GM23338 (cell line): ENCODE measurements around the gene ADAM10. TPM values are rescaled to one million over a fixed set of nuclear protein-coding genes. Genes with fewer than 3 reads are reported as not detected.

ENCODE experiments used
- ATAC-seq: fragments of 200-7000 bp; cut with Tn5 transposase; 3 replicates; pipeline ENCODE4 v1.9.1; 2020
- DNase-seq: peaks from one replicate; pipeline ENCODE4 v3.0.0-alpha.2; 2015; ENCODE audit warnings: low spot score
- H2AFZ ChIP-seq: fragments of 200-600 bp; sonication (generic); 2 replicates; pipeline ENCODE4 v1.8.0; 2016; ENCODE audit warnings: antibody characterized with exemption, mild to moderate bottlenecking, moderate library complexity
- H3F3A ChIP-seq: fragments of 200-600 bp; sonication (generic); replicated peaks from 2 replicates; pipeline ENCODE4 v1.8.0; 2017; ENCODE audit warnings: antibody characterized with exemption, mixed run types, low read depth
- H3K27ac ChIP-seq: fragments of 200-600 bp; sonication (generic); 2 replicates; pipeline ENCODE4 v1.6.1; 2016; ENCODE audit warnings: low read depth
- H3K27me3 ChIP-seq: fragments of 200-600 bp; sonication (generic); 2 replicates; pipeline ENCODE4 v1.8.0; 2016; ENCODE audit warnings: mild to moderate bottlenecking, mixed run types, moderate library complexity; ENCODE audit not compliant: insufficient read depth
- H3K36me3 ChIP-seq: fragments of 200-600 bp; sonication (generic); 2 replicates; pipeline ENCODE4 v1.8.0; 2016; ENCODE audit warnings: mild to moderate bottlenecking; ENCODE audit not compliant: insufficient read depth
- H3K4me1 ChIP-seq: fragments of 200-600 bp; sonication (generic); 2 replicates; pipeline ENCODE4 v1.8.0; 2016; ENCODE audit warnings: mild to moderate bottlenecking, moderate library complexity; ENCODE audit not compliant: insufficient read depth
- H3K4me2 ChIP-seq: fragments of 200-600 bp; sonication (generic); 2 replicates; pipeline ENCODE4 v1.7.1; 2017; ENCODE audit warnings: mixed run types
- H3K4me3 ChIP-seq: fragments of 200-600 bp; sonication (generic); 2 replicates; pipeline ENCODE4 v1.6.1; 2016; ENCODE audit warnings: mixed run types
- H3K79me2 ChIP-seq: fragments of 200-600 bp; sonication (generic); replicated peaks from 2 replicates; pipeline ENCODE4 v1.8.0; 2017; ENCODE audit warnings: mild to moderate bottlenecking; ENCODE audit not compliant: insufficient read depth
- H3K9me2 ChIP-seq: fragments of 200-600 bp; sonication (generic); 2 replicates; pipeline ENCODE4 v1.8.0; 2017; ENCODE audit not compliant: insufficient read depth
- H4K20me1 ChIP-seq: fragments of 200-600 bp; sonication (generic); replicated peaks from 2 replicates; pipeline ENCODE4 v1.8.0; 2017; ENCODE audit warnings: mild to moderate bottlenecking; ENCODE audit not compliant: insufficient read depth
- H3K27ac Mint-ChIP-seq: 2 replicates; pipeline ENCODE4 v1.8.0; 2020; ENCODE audit warnings: inconsistent platforms, mild to moderate bottlenecking, moderate library complexity, mixed read lengths
- H3K27me3 Mint-ChIP-seq: 3 replicates; pipeline ENCODE4 v1.8.0; 2022; ENCODE audit warnings: low read depth, mild to moderate bottlenecking, moderate library complexity, mixed read lengths, inconsistent platforms; ENCODE audit not compliant: insufficient read depth, poor library complexity
- H3K36me3 Mint-ChIP-seq: 3 replicates; pipeline ENCODE4 v1.8.0; 2021; ENCODE audit warnings: low read depth, mild to moderate bottlenecking, inconsistent platforms, moderate library complexity, mixed read lengths
- H3K4me1 Mint-ChIP-seq: 3 replicates; pipeline ENCODE4 v1.8.0; 2020; ENCODE audit warnings: mild to moderate bottlenecking, inconsistent platforms, mixed read lengths
- H3K4me3 Mint-ChIP-seq: 3 replicates; pipeline ENCODE4 v1.8.0; 2021; ENCODE audit warnings: moderate library complexity, mild to moderate bottlenecking, inconsistent platforms, mixed read lengths
- H3K9me3 Mint-ChIP-seq: 3 replicates; pipeline ENCODE4 v1.8.0; 2020; ENCODE audit warnings: moderate library complexity, mild to moderate bottlenecking, inconsistent platforms, mixed read lengths
- CREB1 ChIP-seq: fragments of 250-450 bp; sonication (Bioruptor Pico); IDR thresholded peaks from 2 replicates; pipeline ENCODE4 v1.5.0; 2020; ENCODE audit warnings: low read depth, mild to moderate bottlenecking, moderate library complexity
- CTCF ChIP-seq, 2 experiments: fragments of 200-600 bp in 1 of 2; sonication (generic) in 1 of 2; conservative IDR thresholded peaks; 2 replicates each; pipeline versions ENCODE4 v1.5.1 to v1.6.1; 2016 to 2017; ENCODE audit warnings: antibody characterized with exemption in 2 of 2, low read depth in 2 of 2, mild to moderate bottlenecking in 2 of 2, moderate library complexity in 1 of 2
- ETS1 ChIP-seq: IDR thresholded peaks from 2 replicates; pipeline ENCODE4 v1.6.1; 2016; ENCODE audit warnings: antibody characterized with exemption
- EZH2 ChIP-seq: fragments of 200-600 bp; sonication (generic); IDR thresholded peaks from one replicate; pipeline ENCODE4 v1.8.0; 2017; ENCODE audit warnings: antibody characterized with exemption, mild to moderate bottlenecking, low read depth; ENCODE audit not compliant: unreplicated experiment
- EZH2phosphoT487 ChIP-seq: fragments of 200-600 bp; sonication (generic); IDR thresholded peaks from one replicate; pipeline ENCODE4 v1.8.1; 2018; ENCODE audit warnings: antibody characterized with exemption; ENCODE audit not compliant: unreplicated experiment
- JUNB ChIP-seq: IDR thresholded peaks from one replicate; pipeline ENCODE4 v1.6.1; 2016; ENCODE audit warnings: antibody characterized with exemption; ENCODE audit not compliant: unreplicated experiment
- NANOG ChIP-seq: IDR thresholded peaks from 2 replicates; pipeline ENCODE4 v1.6.1; 2016; ENCODE audit warnings: antibody characterized with exemption, borderline replicate concordance
- POLR2AphosphoS5 ChIP-seq: IDR thresholded peaks from 2 replicates; pipeline ENCODE4 v1.6.1; 2016; ENCODE audit warnings: antibody characterized with exemption, low read depth
- REST ChIP-seq: IDR thresholded peaks from one replicate; pipeline ENCODE4 v1.6.1; 2018; ENCODE audit warnings: antibody characterized with exemption; ENCODE audit not compliant: unreplicated experiment
- STAT1 ChIP-seq: IDR thresholded peaks from one replicate; pipeline ENCODE4 v1.6.1; 2016; ENCODE audit warnings: antibody characterized with exemption; ENCODE audit not compliant: unreplicated experiment
- ZNF114 ChIP-seq: fragments of 250-450 bp; sonication (Bioruptor Pico); IDR thresholded peaks from 2 replicates; pipeline ENCODE4 v1.5.0; 2020; ENCODE audit warnings: mild to moderate bottlenecking, moderate library complexity
- ZNF331 ChIP-seq: fragments of 250-450 bp; sonication (Bioruptor Pico); IDR thresholded peaks from 2 replicates; pipeline ENCODE4 v1.5.0; 2020; ENCODE audit warnings: low read depth, mild to moderate bottlenecking, moderate library complexity
- ZNF462 ChIP-seq: fragments of 250-450 bp; sonication (Bioruptor Pico); IDR thresholded peaks from 2 replicates; pipeline ENCODE4 v1.5.0; 2020; ENCODE audit warnings: mild to moderate bottlenecking, moderate library complexity
- polyA plus RNA-seq: library from polyadenylated mRNA; unstranded; fragments of >200 nt; fragmentation: Nextera tagmentation; extraction: Ambion mirVana; gene quantifications from 2 replicates; pipeline ENCODE4 v1.2.1, GENCODE V29; 2016
- total RNA-seq: library from RNA; depleted of rRNA; stranded (reverse); fragments of >200 nt; shearing (Covaris generic); gene quantifications from 2 replicates; pipeline ENCODE4 v1.2.3, GENCODE V29; 2014

Gene ADAM10
- total and polyA plus RNA-seq, 2 experiments from 2014 or later, result 25.0 to 114 TPM

- H3K4me3 Mint-ChIP-seq, result no peak overlapping the region
- H3K36me3 ChIP-seq, result no peaks in the 10 kb centered on the region
- H3K79me2 ChIP-seq, result no peaks in the 10 kb centered on the region; the same call in 1 of the 2 replicates
- no peak overlapping the region for H2AFZ ChIP-seq
- no peaks in the 10 kb centered on the region; the same call in 1 of the 2 replicates for H4K20me1 ChIP-seq
- ATAC-seq (no peak), DNase-seq (no peak)
- no peaks in the 10 kb centered on the region for H3F3A ChIP-seq
- no peak for TF ChIP-seq REST
- TF ChIP-seq JUNB, result no peak
- no peak for TF ChIP-seq STAT1
- no peak for TF ChIP-seq NANOG
- TF ChIP-seq ETS1, result no peak
- no peak for TF ChIP-seq ZNF462 (CRISPR knock-in tag)
- TF ChIP-seq POLR2AphosphoS5, result no peak
- TF ChIP-seq EZH2phosphoT487, result no peak
- TF ChIP-seq EZH2, result no peak
- TF ChIP-seq ZNF331 (CRISPR knock-in tag), result no peak
- no peak for TF ChIP-seq CTCF (conservative IDR thresholded peaks at IDR 0.05; ENCODE audit: low read depth in 2 of 2)
- TF ChIP-seq ZNF114, result no peak
- TF ChIP-seq CREB1 (CRISPR knock-in tag), result no peak
- peaks cover 14% of the 10 kb centered on the region for H3K4me1 ChIP-seq
- H3K4me2 ChIP-seq, result no peak overlapping the region
- H3K27me3 Mint-ChIP-seq, result peaks cover 5% of the 10 kb centered on the region
- H3K9me3 Mint-ChIP-seq, result no peaks in the 10 kb centered on the region
- H3K27ac Mint-ChIP-seq, result no peak overlapping the region
- H3K4me3 ChIP-seq, result no peak overlapping the region
- peaks cover 25% of the 10 kb centered on the region for H3K36me3 Mint-ChIP-seq
- H3K9me2 ChIP-seq, result no peaks in the 10 kb centered on the region
- no peak overlapping the region for H3K27ac ChIP-seq
- no peaks in the 10 kb centered on the region for H3K27me3 ChIP-seq
- H3K4me1 Mint-ChIP-seq, result peaks cover 18% of the 10 kb centered on the region; the same call in 2 of the 3 replicates
Observed at GRCh38 chr15:58639002-58639756, 110.3 kb downstream of the ADAM10 start.
